ENCODE results near the gene GALK1. TPM values are rescaled to one million over a fixed set of nuclear protein-coding genes. Genes with fewer than 3 reads are reported as not detected.

The GALK1 gene
- total RNA-seq, 3 donors from 2014 or later = 7.1 to 18.2 (median 18.2) TPM

DNA sequence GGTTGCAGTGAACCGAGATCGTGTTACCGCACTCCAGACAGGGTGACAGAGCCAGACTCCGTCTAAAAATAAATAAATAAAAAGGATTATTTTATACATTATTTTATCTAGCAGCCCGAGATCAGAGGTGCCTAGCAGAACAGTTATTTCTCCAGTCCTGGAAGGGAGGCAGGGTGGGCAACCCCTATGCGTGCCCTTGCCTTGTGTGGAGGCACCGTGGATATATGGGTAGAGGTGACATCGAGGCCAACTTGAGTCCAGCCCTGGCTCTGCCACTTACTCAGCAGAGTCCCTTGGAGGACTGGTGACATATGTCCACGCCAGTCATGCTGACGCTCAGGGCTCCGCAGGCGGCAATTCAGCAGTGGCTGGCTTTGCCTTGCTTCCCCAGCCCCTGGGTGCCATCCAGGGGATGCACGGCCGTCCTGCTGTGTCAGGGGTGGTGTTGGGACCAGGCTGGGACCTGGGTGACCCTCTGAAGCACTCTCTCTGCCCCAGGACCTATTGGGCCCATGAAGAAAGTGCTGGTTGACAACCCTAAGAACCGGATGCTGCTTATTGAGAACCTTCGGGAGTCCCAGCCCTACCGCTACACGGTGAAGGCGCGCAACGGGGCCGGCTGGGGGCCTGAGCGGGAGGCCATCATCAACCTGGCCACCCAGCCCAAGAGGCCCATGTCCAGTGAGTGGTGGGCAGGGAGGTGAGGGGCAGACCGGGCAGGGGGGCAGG lies 13.2 kb downstream of the GALK1 start:
- no peaks in the 10 kb centered on the region for H3K9me3 ChIP-seq
- intact Hi-C loops (cut with DNase I, micrococcal nuclease) = loop anchor here in 1 of 2 donors (5.0 kb wide), 2 partner anchors 80 to 120 kb away; partner anchors contain the start of gene SMIM5
- H3K4me1 ChIP-seq (ENCODE audit: low read depth) = peaks cover 3% of the 10 kb centered on the region
- TF ChIP-seq, protein P1, sequence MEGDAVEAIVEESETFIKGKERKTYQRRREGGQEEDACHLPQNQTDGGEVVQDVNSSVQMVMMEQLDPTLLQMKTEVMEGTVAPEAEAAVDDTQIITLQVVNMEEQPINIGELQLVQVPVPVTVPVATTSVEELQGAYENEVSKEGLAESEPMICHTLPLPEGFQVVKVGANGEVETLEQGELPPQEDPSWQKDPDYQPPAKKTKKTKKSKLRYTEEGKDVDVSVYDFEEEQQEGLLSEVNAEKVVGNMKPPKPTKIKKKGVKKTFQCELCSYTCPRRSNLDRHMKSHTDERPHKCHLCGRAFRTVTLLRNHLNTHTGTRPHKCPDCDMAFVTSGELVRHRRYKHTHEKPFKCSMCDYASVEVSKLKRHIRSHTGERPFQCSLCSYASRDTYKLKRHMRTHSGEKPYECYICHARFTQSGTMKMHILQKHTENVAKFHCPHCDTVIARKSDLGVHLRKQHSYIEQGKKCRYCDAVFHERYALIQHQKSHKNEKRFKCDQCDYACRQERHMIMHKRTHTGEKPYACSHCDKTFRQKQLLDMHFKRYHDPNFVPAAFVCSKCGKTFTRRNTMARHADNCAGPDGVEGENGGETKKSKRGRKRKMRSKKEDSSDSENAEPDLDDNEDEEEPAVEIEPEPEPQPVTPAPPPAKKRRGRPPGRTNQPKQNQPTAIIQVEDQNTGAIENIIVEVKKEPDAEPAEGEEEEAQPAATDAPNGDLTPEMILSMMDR (IDR thresholded peaks at IDR 0.05) = no peak
- no peak for ATAC-seq
- peaks cover 14% of the 10 kb centered on the region for H3K36me3 ChIP-seq (ENCODE audit: low read depth)
- peak in 1 of 3 donors; percentile 25 for DNase-seq
- no peak overlapping the region for H3K4me3 ChIP-seq

DNA sequence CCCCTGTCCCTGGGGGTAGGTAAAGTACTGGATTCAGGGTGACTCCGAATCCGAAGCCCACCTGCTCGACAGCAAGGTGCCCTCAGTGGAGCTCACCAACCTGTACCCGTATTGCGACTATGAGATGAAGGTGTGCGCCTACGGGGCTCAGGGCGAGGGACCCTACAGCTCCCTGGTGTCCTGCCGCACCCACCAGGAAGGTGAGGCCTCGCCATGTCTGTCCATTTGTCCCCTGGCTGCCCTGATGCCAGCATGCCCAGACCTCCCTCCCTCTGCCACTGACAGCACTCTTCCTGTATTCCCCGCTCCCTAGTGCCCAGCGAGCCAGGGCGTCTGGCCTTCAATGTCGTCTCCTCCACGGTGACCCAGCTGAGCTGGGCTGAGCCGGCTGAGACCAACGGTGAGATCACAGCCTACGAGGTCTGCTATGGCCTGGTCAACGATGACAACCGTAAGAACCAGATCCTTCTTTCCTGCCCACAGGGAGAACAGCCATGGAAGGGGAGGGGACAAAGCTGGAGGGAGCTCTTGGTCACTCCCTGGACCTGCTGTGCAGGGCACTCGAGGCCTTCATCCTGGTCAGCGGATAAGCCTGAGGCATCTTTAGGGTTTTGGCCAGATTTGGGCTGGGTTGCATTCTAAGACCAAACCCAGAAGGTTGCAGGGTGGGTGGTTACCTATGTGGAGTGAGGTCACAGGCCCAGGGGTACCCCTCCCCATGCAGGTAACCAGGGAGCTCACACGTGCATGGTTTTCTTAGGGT lies 14.2 kb downstream of the GALK1 start:
- peaks cover 3% of the 10 kb centered on the region for H3K4me1 ChIP-seq (ENCODE audit: low read depth)
- no peaks in the 10 kb centered on the region for H3K9me3 ChIP-seq
- no peak for ATAC-seq
- no peak overlapping the region for H3K4me3 ChIP-seq
- peaks cover 14% of the 10 kb centered on the region for H3K36me3 ChIP-seq (ENCODE audit: low read depth)
- TF ChIP-seq, protein P1 (IDR thresholded peaks at IDR 0.05) = no peak
- DNase-seq = peak in 1 of 3 donors; percentile 31
- intact Hi-C loops (cut with DNase I, micrococcal nuclease) = loop anchor here in 1 of 2 donors (5.0 kb wide), 2 partner anchors 79 to 119 kb away; partner anchors contain the start of gene SMIM5

DNA sequence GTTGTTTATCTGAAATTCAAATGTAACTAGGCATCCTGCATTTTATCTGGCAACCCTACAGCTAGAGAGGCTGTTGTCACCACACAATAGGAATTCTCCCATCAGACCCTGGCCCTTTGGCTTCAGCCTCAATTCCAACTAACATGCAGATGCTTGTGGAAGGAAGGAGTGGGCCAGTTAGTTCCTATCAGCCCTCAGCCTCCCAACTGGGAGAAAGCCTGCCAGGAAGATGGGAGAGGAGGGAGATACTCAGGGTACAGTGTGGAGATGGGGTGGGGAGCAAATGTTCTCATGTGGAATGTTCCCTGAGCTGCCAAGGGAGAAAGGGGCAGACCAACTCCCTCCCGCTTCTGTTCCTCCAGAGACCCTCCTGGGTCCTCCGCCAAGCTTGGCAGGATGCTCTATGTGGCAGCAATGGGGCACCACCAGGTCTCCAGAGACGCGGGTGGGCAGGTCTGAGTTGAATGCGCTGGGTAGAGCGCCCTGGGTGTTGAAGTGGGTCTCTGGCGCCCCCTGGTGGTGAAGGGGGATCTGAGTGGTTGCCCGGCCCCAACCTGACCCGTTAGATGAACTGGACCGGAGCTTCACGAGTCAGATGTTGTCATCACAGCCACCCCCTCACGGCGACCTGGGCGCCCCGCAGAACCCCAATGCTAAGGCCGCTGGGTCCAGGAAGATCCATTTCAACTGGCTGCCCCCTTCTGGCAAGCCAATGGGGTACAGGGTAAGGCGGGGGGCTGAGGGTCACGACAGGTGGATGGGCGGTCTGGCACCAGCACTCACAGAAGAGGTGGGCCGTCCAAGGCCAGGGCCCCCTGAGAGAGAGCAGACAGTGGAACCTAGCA lies 15.2 kb downstream of the GALK1 start:
- Histone ChIP-seq H3K4me3 (no peak overlapping the region), H3K4me1 (ENCODE audit: low read depth) (peaks cover 3% of the 10 kb centered on the region), H3K9me3 (no peaks in the 10 kb centered on the region), H3K36me3 (ENCODE audit: low read depth) (peaks cover 14% of the 10 kb centered on the region)
- intact Hi-C loops (cut with DNase I, micrococcal nuclease) = loop anchor here (5.0 kb wide), 3 partner anchors 72 to 117 kb away; partner anchors contain the start of gene SMIM5 (in 1 of the 2)
- DNase-seq (peak; percentile 85 to 93 (median 86)), ATAC-seq (peak; percentile 76)
- TF ChIP-seq, protein P1 (IDR thresholded peaks at IDR 0.05) = peak; percentile 86

DNA sequence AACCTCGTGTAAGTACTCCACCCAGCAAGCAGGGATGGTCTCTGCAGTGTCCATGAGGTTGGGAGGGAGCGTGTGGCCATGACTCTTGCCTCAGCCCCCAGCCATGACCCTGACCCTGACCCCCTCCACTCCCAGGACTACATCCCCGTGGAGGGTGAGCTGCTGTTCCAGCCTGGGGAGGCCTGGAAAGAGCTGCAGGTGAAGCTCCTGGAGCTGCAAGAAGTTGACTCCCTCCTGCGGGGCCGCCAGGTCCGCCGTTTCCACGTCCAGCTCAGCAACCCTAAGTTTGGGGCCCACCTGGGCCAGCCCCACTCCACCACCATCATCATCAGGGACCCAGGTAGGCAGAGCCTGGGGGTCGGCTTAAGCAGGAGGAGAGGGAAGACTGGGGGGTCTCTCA lies 16.3 kb downstream of the GALK1 start:
- intact Hi-C loops (cut with DNase I, micrococcal nuclease) = loop anchor here in 1 of 2 donors (5.0 kb wide), 1 partner anchor 71 kb away; no protein-coding TSS in a partner anchor
- H3K9me3 ChIP-seq = no peaks in the 10 kb centered on the region
- TF ChIP-seq, protein P1 (IDR thresholded peaks at IDR 0.05) = no peak
- H3K4me3 ChIP-seq = no peak overlapping the region
- ATAC-seq = no peak
- H3K36me3 ChIP-seq (ENCODE audit: low read depth) = peaks cover 14% of the 10 kb centered on the region
- H3K4me1 ChIP-seq (ENCODE audit: low read depth) = peaks cover 3% of the 10 kb centered on the region
- peak in 1 of 3 donors; percentile 24 for DNase-seq

DNA sequence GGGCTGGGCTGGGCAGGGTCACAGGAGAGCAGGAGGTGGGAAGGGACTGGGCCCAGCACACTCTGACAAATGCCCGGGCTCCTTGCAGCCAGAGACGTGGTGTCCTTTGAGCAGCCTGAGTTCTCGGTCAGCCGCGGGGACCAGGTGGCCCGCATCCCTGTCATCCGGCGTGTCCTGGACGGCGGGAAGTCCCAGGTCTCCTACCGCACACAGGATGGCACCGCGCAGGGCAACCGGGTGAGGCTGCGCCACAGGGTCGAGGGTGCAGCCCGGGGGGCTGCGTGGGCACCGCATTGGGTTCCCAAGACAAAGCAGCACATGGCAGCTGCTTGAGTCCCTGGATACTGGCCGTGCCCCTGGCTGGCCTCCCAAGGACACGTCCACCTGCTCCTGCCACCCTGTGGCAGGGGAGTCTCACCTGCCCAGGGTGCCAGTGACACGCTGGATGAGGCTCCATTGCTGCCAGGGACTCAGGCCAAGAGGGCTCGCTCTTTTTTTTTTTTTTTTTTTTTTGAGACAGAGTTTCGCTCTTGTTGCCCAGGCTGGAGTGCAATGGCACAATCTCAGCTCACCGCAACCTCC lies 21.3 kb downstream of the GALK1 start:
- H3K36me3 ChIP-seq (ENCODE audit: low read depth) = no peaks in the 10 kb centered on the region
- no peak overlapping the region for H3K4me3 ChIP-seq
- DNase-seq (no peak), ATAC-seq (no peak)
- H3K9me3 ChIP-seq = no peaks in the 10 kb centered on the region
- H3K4me1 ChIP-seq (ENCODE audit: low read depth) = no peaks in the 10 kb centered on the region
- TF ChIP-seq, protein P1 (IDR thresholded peaks at IDR 0.05) = no peak
- intact Hi-C loops (cut with DNase I, micrococcal nuclease) = no loop called here
